ENCODE results near the gene CALHM3. TPM values are rescaled to one million over a fixed set of nuclear protein-coding genes. Genes with fewer than 3 reads are reported as not detected.
A peak's percentile ranks its signal among the peaks of the same experiment; 100 is the strongest.
"Not testable (repeated sequence)": the region's sequence is repeated elsewhere in the genome, so short reads cannot be mapped to it uniquely, and the experiment has no call there.

The CALHM3 gene, protein sequence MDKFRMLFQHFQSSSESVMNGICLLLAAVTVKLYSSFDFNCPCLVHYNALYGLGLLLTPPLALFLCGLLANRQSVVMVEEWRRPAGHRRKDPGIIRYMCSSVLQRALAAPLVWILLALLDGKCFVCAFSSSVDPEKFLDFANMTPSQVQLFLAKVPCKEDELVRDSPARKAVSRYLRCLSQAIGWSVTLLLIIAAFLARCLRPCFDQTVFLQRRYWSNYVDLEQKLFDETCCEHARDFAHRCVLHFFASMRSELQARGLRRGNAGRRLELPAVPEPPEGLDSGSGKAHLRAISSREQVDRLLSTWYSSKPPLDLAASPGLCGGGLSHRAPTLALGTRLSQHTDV
- 2.3 and 4.1 TPM in 2 replicates for total RNA-seq (2014; rRNA removed)
- percentile 14 among the genes with signal in this experiment for Bru-seq, nascent RNA
- percentile 26 among the genes with signal in this experiment for BruChase-seq, experiment 1, labeled RNA remaining after a 6-hour chase
- BruChase-seq, experiment 2, labeled RNA remaining after a 2-hour chase = percentile 6 among the genes with signal in this experiment
- long read RNA-seq, partial matches to known transcripts = 0 of 1 reads
- long read RNA-seq, other reads (novel, unspliced or antisense) = 1 of 1 reads

DNA sequence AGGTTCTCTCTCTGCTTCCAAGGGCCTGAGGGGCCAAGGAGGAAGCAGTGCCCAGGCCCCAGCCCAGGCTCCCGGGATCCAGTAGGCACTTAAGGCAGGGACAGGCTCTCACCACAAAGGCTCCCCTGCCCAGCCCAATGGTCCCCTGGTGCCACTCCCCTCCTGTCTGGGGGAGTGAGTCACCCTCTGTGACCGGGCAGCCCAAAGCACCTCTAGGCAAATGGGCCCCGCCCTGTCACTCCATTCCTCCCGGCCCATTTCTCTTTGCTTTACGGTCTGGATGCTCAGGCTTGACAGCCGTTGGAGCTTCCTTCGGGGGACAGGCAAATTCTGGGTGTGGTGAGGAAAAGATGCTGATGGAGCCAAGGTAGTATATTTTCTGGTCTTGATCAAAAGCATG lies at the start of gene CALHM3:
Gene CALHM3, minus strand, starts transcription at position 106 of the 400 bp plus-strand sequence. CDS start 208 bp downstream, outside the sequence.
- Histone ChIP-seq H3K36me3 (ENCODE audit: low read depth, low read length) (no peaks in the 10 kb centered on the region; the same call in 1 of the 2 replicates), H2AFZ (ENCODE audit: low read length) (peak within 1 kb of the TSS; percentile 86)

DNA sequence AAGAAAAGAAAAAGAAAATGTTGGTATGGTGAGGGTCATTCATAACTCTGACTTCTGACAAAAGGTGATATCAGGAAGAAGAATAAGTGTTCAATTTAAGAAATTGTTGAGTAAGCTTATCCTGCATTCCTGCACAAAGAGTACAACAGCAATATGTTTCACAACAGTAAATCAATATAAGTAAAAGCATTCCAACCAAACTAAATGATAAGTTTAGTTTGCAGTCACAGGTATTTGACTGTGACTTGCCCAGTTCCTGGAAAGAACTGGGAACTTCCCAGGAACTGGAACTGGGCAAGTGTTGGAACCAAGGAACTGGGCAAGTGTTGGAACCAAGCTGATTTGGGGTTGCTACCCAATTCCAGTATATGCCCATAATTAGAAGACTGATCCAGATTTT lies 49.5 kb upstream of the CALHM3 start:
- Histone ChIP-seq H3K9me2 (replicated peaks; ENCODE audit: low read length) (no peaks in the 10 kb centered on the region), H3K4me1 (ENCODE audit: insufficient read depth, low read length) (peaks cover 18% of the 10 kb centered on the region), H3K9me3 (ENCODE audit: low read length) (no peaks in the 10 kb centered on the region), H3K27ac (ENCODE audit: low read length) (peak overlapping the region; percentile 74; the same call in 1 of the 2 replicates), H3K79me2 (ENCODE audit: low read length) (no peaks in the 10 kb centered on the region), H3K36me3 (ENCODE audit: low read depth, low read length) (no peaks in the 10 kb centered on the region), H3K27me3 (ENCODE audit: low read length) (no peaks in the 10 kb centered on the region), H3K9ac (ENCODE audit: low read length) (no peak overlapping the region), H3K4me2 (ENCODE audit: low read length) (no peak overlapping the region), H3F3A (ENCODE audit: low read length, unreplicated experiment) (peaks cover 3% of the 10 kb centered on the region), H3K4me3 (ENCODE audit: low read length) (no peak overlapping the region), H2AFZ (ENCODE audit: low read length) (no peak overlapping the region), H4K20me1 (ENCODE audit: low read length) (no peaks in the 10 kb centered on the region)
- intact Hi-C loops (cut with micrococcal nuclease) = no loop called here
- DNase-seq (peak; percentile 19), ATAC-seq (no peak)
- BruUV-seq (replicated peaks) = no TSS peak
- ChIA-PET CTCF (no interaction called here), POLR2A (ENCODE audit: unreplicated experiment) (no interaction called here)
- TF ChIP-seq EZH2 (IDR thresholded peaks at IDR 0.05; ENCODE audit: low read length, unreplicated experiment) (no peak), EZH2phosphoT487 (IDR thresholded peaks at IDR 0.05; ENCODE audit: borderline replicate concordance, low read length) (no peak)
- TF ChIP-seq, protein P1, sequence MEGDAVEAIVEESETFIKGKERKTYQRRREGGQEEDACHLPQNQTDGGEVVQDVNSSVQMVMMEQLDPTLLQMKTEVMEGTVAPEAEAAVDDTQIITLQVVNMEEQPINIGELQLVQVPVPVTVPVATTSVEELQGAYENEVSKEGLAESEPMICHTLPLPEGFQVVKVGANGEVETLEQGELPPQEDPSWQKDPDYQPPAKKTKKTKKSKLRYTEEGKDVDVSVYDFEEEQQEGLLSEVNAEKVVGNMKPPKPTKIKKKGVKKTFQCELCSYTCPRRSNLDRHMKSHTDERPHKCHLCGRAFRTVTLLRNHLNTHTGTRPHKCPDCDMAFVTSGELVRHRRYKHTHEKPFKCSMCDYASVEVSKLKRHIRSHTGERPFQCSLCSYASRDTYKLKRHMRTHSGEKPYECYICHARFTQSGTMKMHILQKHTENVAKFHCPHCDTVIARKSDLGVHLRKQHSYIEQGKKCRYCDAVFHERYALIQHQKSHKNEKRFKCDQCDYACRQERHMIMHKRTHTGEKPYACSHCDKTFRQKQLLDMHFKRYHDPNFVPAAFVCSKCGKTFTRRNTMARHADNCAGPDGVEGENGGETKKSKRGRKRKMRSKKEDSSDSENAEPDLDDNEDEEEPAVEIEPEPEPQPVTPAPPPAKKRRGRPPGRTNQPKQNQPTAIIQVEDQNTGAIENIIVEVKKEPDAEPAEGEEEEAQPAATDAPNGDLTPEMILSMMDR (conservative IDR thresholded peaks at IDR 0.05; ENCODE audit: low read depth, low read length) = no peak

More for the DNA sequence above, at the start of gene CALHM3:
- H4K20me1 ChIP-seq (ENCODE audit: low read length) = no peaks in the 10 kb centered on the region
- no peak within 1 kb of the TSS for H3K4me3 ChIP-seq (ENCODE audit: low read length)
- ATAC-seq (peak; percentile 94), DNase-seq (peak; percentile 76)
- H3K4me1 ChIP-seq (ENCODE audit: insufficient read depth, low read length) = peaks cover 23% of the 10 kb centered on the region
- peak within 1 kb of the TSS; percentile 45 for H3K27ac ChIP-seq (ENCODE audit: low read length)
- peak within 1 kb of the TSS; percentile 61 for H3K4me2 ChIP-seq (ENCODE audit: low read length)
- TF ChIP-seq EZH2phosphoT487 (IDR thresholded peaks at IDR 0.05; ENCODE audit: borderline replicate concordance, low read length) (no peak), EZH2 (IDR thresholded peaks at IDR 0.05; ENCODE audit: low read length, unreplicated experiment) (no peak)
- TF ChIP-seq, protein P1 (conservative IDR thresholded peaks at IDR 0.05; ENCODE audit: low read depth, low read length) = no peak
- intact Hi-C loops (cut with micrococcal nuclease) = no loop called here
- no peaks in the 10 kb centered on the region for H3F3A ChIP-seq (ENCODE audit: low read length, unreplicated experiment)
- BruUV-seq (replicated peaks) = no TSS peak
- H3K9ac ChIP-seq (ENCODE audit: low read length) = no peak within 1 kb of the TSS; the same call in 1 of the 2 replicates
- H3K27me3 ChIP-seq (ENCODE audit: low read length) = no peaks in the 10 kb centered on the region
- no peaks in the 10 kb centered on the region for H3K9me2 ChIP-seq (replicated peaks; ENCODE audit: low read length)
- H3K79me2 ChIP-seq (ENCODE audit: low read length) = no peaks in the 10 kb centered on the region
- ChIA-PET POLR2A (ENCODE audit: unreplicated experiment) (no interaction called here), CTCF (no interaction called here)
- H3K9me3 ChIP-seq (ENCODE audit: low read length) = no peaks in the 10 kb centered on the region

DNA sequence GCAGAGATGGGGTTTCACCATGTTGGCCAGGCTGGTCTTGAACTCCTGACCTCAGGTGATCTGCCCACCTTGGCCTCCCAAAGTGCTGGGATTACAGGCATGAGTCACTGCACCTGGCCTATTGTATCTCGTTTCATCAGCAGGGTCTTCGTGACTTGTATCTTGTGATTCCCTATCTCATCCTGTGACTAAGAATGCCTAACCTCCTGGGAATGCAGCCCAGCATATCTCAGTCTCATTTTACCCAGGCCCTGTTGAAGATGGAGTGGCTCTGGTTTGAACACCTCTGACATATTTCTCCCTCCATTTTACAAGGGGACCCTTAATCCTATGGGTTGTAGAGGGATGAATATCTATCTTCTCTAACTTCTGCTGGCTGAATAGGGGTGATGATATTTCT lies 48.4 kb upstream of the CALHM3 start:
- H3K9me3 ChIP-seq (ENCODE audit: low read length); BruUV-seq (replicated peaks); POLR2A ChIA-PET (ENCODE audit: unreplicated experiment); H3K36me3 ChIP-seq (ENCODE audit: low read depth, low read length); H2AFZ ChIP-seq (ENCODE audit: low read length); H3K9me2 ChIP-seq (replicated peaks; ENCODE audit: low read length); CTCF ChIA-PET; H4K20me1 ChIP-seq (ENCODE audit: low read length); H3K79me2 ChIP-seq (ENCODE audit: low read length); H3K4me2 ChIP-seq (ENCODE audit: low read length); H3K4me3 ChIP-seq (ENCODE audit: low read length); H3F3A ChIP-seq (ENCODE audit: low read length, unreplicated experiment); intact Hi-C loops (cut with micrococcal nuclease); H3K27me3 ChIP-seq (ENCODE audit: low read length): not testable (repeated sequence)
- ATAC-seq = peak; percentile 78
- peak; percentile 78 for DNase-seq
- H3K4me1 ChIP-seq (ENCODE audit: insufficient read depth, low read length) = peaks cover 18% of the 10 kb centered on the region
- H3K9ac ChIP-seq (ENCODE audit: low read length) = peak overlapping the region; percentile 16; the same call in 1 of the 2 replicates
- H3K27ac ChIP-seq (ENCODE audit: low read length) = peak overlapping the region; percentile 74

Measured in PC-3 (cell line).